GM12865 (cell line): ENCODE results near the gene MAPK8.

Experiments used
- DNase-seq: peaks from one replicate; pipeline ENCODE4 v3.0.0; 2010; ENCODE audit warnings: low read depth
- H3K4me3 ChIP-seq: 2 replicates; pipeline ENCODE4 v1.5.1; 2011; ENCODE audit warnings: mild to moderate bottlenecking, low read depth, low read length, control low read depth
- TF ChIP-seq, protein P1 (sequence below): IDR thresholded peaks from 2 replicates; pipeline ENCODE4 v1.5.1; 2011; ENCODE audit warnings: low read length, control low read depth, low read depth, inconsistent platforms; ENCODE audit not compliant: insufficient read depth; ENCODE audit errors: missing control alignments

The MAPK8 gene

DNA sequence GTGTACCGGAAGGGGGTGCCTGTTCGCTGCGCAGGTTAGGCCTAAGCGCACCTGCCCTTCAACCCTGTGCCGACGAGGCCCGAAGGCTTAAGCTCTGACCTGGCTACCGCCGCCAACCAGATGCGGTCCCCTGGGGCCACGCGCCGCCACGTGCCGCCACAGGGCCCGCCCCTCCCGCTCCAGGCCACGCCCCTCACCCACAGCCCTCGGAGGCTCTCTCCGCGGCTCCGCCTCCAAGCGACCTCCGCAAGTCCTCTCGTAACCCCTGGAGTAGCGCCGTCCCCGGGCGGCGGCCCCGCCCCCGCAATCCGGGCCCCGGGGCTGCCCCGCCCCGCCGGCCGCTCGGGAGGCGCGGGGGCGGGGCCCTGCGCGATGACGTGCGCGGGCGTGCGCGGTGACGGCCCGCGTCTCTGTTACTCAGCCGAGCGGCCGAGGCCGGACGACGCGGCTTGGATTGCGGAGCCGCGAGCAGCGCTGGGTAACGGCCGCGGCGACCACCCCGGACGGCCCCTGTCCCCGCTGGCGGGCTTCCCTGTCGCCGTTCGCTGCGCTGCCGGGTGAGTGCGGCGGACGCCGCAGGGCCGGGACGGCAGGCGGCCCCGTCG lies at the start of gene MAPK8:
TSS of gene MAPK8 (plus strand) at position 413 of the 605 bp plus-strand sequence. CDS start 94,984 bp downstream, outside the sequence.
- H3K4me3 ChIP-seq, result peak within 1 kb of the TSS; percentile 92
- peak; percentile 97 for DNase-seq
- TF ChIP-seq, protein P1, sequence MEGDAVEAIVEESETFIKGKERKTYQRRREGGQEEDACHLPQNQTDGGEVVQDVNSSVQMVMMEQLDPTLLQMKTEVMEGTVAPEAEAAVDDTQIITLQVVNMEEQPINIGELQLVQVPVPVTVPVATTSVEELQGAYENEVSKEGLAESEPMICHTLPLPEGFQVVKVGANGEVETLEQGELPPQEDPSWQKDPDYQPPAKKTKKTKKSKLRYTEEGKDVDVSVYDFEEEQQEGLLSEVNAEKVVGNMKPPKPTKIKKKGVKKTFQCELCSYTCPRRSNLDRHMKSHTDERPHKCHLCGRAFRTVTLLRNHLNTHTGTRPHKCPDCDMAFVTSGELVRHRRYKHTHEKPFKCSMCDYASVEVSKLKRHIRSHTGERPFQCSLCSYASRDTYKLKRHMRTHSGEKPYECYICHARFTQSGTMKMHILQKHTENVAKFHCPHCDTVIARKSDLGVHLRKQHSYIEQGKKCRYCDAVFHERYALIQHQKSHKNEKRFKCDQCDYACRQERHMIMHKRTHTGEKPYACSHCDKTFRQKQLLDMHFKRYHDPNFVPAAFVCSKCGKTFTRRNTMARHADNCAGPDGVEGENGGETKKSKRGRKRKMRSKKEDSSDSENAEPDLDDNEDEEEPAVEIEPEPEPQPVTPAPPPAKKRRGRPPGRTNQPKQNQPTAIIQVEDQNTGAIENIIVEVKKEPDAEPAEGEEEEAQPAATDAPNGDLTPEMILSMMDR, result no peak

DNA sequence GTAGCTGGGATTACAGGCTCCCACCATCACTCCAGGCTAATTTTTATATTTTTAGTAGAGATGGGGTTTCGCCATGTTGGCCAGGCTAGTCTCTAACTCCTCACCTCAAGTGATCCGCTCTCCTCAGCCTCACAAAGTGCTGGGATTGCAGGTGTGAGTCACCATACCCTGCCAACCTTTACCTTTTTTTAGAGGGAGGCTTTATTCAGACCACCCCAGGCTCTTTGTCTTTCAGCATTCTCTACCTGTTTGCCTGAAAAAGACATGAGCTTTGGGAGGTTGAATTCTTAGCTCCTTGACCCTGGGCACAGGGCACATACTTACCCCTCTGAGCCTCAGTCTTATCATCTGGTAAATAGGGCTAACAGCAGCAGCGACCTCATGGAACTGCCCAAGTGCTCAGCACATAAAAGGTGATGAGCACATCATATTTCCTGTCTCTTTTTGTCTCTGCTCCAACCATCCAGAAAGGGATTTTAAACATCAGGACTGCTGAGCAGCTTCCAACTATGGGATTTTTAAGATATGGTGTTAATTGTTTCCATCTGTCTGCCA lies 49.0 kb upstream of the MAPK8 start:
- no peak for DNase-seq
- TF ChIP-seq, protein P1, result no peak
- H3K4me3 ChIP-seq, result no peak overlapping the region

DNA sequence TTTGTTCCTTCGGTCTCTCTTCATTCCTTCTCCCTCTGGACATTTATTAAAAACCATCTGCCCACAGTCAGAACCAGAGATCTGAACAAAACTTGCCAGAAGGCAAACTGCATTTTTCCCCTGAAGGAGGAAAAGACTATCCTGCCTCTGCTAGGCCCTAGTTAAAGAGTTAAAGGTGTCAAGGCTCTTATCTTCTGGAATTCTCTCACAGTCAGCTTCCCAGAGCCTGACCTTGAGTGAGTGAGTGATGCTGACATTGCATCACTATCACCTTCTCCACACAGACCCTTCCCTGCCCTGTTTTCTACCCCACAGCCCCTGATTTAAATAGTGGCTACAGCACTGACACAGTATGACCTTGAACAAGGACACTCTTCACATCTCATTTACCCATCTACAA lies 48.4 kb upstream of the MAPK8 start:
- TF ChIP-seq, protein P1, result no peak
- no peak overlapping the region for H3K4me3 ChIP-seq
- no peak for DNase-seq

DNA sequence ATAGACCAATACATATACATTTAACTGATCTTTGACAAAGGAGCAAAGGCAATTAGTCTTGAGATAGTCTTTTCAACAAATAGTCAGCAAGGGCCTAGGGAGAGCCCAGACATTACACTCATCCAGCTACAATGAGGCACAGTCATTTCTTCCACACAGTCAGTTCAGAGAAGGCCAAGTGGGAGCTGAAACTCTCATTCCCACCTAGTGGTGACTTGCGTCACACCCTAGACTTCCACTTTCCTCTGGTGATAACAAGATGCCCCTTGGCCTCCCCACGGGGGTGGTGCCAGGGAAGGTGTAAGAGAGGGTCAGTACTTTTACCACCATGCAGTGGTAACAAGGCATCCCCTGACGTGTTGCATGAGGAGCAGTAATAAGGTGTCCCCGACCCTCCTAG lies 39.9 kb upstream of the MAPK8 start:
- peak; percentile 39 for DNase-seq
- no peak overlapping the region for H3K4me3 ChIP-seq
- TF ChIP-seq, protein P1, result no peak

DNA sequence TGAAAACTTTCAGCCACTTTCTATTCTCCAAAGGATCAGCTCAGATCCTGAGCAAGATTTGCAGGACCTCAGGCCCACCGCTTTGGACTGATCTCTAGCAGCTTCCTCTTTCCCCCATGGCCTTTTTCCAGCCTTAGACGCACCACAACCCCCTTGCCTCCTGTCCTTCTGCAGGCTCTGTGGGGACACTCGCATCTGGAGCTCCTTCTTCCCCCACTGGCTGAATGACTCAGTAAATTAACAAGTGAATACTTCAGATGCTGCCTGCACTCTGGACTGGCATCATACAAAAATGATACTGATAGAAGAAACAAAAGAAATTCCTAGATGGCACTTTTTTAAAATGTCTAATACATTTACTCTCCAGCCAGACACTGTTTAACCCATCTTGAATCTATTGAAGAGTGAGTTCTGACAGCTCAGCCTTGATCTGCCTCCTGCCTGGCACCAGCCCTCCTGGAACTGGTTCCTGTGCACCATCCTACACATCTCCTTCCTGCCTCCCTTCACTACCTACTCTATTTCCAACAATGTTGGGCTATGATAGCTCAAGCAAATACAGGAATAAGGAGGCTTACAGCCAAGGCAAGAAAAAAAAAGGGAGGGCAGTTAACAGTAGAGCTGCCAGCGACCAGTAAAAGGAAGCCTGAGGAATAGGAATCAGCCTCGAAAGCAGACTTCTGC lies 35.3 kb upstream of the MAPK8 start:
- H3K4me3 ChIP-seq, result no peak overlapping the region
- DNase-seq, result no peak
- TF ChIP-seq, protein P1, result no peak

DNA sequence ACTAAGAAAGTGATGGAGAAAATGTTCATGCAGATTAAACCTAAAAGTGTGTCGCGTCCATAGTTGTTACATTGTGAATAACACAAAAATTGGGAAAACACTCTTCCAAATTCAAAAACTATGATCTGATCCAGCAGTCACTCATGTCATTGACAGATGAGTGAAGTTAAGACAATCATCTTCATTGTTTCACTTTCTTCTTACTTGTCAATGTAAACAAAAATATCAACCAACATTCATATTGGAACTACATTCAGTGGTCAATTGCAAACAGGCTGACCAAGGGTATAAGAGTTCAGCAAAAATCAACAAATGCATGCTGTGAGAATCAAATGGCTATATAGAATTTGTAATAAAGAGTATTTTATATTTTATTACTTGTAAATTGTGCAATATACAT lies 33.8 kb upstream of the MAPK8 start:
- no peak overlapping the region for H3K4me3 ChIP-seq
- TF ChIP-seq, protein P1, result no peak
- no peak for DNase-seq
